Naive B cell (primary cell): ENCODE results near the gene CYS1. TPM values are rescaled to one million over a fixed set of nuclear protein-coding genes. Genes with fewer than 3 reads are reported as not detected.

Source experiments
- ATAC-seq, 2 donors: fragments of 150-1000 bp; cut with Tn5 transposase; 2 replicates each; pipeline ENCODE4 v1.10.0; 2021; ENCODE audit warnings: low read depth in 2 of 2, mild to moderate bottlenecking in 2 of 2, moderate library complexity in 2 of 2
- DNase-seq: peaks from one replicate; pipeline ENCODE4 v3.0.0; 2022
- H3K27ac Mint-ChIP-seq, 6 donors: one replicate each; pipeline ENCODE4 v1.8.0; 2020 to 2022; ENCODE audit warnings: mild to moderate bottlenecking in 6 of 6, mixed read lengths in 6 of 6, moderate library complexity in 5 of 6, inconsistent platforms in 2 of 6
- H3K27me3 Mint-ChIP-seq, 3 donors: one replicate each; pipeline ENCODE4 v1.8.0; 2021 to 2022; ENCODE audit warnings: mixed read lengths in 3 of 3, mild to moderate bottlenecking in 1 of 3
- H3K36me3 Mint-ChIP-seq, 2 donors: one replicate each; pipeline ENCODE4 v1.8.0; 2020 to 2022; ENCODE audit warnings: mixed read lengths in 2 of 2, inconsistent platforms in 1 of 2, mild to moderate bottlenecking in 1 of 2
- H3K4me1 Mint-ChIP-seq, 3 donors: one replicate each; pipeline ENCODE4 v1.8.0; 2020 to 2022; ENCODE audit warnings: mixed read lengths in 3 of 3, inconsistent platforms in 1 of 3, mild to moderate bottlenecking in 1 of 3, moderate library complexity in 1 of 3
- H3K4me3 Mint-ChIP-seq, 8 donors: one replicate each; pipeline ENCODE4 v1.8.0; 2020 to 2022; ENCODE audit warnings: mild to moderate bottlenecking in 8 of 8, mixed read lengths in 8 of 8, moderate library complexity in 8 of 8, inconsistent platforms in 2 of 8
- H3K9me3 Mint-ChIP-seq, 7 donors: one replicate each; pipeline ENCODE4 v1.8.0; 2020 to 2022; ENCODE audit warnings: mixed read lengths in 7 of 7, mild to moderate bottlenecking in 5 of 7, inconsistent platforms in 2 of 7, moderate library complexity in 1 of 7
- polyA plus RNA-seq, 6 donors: library from polyadenylated mRNA; unstranded; fragments of 300-500 nt; fragmentation: Illumina TruSeq; gene quantifications; one replicate each; pipeline ENCODE4 v1.2.3, GENCODE V29; 2021; ENCODE audit warnings: low read depth in 6 of 6

Gene CYS1
- polyA plus RNA-seq, 6 donors from 2014 or later, result not detected

DNA sequence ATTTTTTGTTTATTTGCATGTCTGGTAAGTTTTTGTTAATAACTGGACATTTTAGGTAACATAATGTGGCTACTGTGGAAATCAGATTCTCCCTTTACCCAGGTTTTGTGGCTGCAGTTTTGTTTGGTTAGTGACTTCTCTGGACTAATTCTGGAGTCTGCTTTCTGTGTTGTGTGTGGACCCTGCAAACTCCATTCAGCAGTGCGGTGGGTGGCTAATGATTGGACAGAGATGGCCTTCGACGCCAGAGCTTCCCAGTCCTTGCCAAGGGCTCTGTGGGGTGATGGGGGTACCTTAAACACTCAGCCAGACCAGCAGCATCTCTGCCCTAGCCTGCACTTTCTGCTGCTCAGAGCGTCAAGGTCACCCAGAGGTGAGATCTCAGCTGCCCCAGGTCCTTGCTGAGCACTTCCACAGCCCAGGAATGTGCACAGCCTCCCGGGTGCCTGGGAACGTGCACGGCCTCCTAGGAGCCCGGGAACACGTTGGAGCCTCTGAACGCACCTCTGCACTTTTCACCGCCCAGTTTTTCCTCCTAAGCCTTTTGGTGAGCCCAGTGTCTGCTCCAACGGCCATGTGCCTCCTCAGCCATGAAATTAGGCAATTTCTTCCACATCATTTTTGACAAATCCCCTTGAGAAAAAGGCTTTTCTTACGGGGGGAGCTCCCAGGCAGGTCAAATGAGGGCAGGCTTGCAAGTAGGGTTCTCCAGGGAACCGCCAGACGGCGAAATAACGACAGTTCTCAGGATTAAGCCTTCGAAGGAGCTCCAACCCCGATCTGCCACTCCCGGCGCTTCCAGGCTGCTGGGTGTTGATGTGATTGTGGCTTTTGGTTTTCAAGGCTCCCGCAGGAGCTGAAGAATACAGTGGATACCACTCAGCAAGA lies 72.0 kb downstream of the CYS1 start:
- no peak for DNase-seq
- Mint-ChIP-seq H3K4me3 (no peak overlapping the region), H3K4me1 (no peaks in the 10 kb centered on the region), H3K36me3 (no peaks in the 10 kb centered on the region), H3K27me3 (peaks cover 8 to 48% (median 15%) of the 10 kb centered on the region in 3 donors), H3K27ac (no peak overlapping the region), H3K9me3 (peaks cover 0 to 3% (median 0%) of the 10 kb centered on the region in 7 donors)
- no peak for ATAC-seq

- ATAC-seq (no peak), DNase-seq (no peak)
- Mint-ChIP-seq H3K27ac (no peak overlapping the region), H3K4me1 (no peaks in the 10 kb centered on the region), H3K4me3 (peak overlapping the region in 1 of 8 donors; percentile 34), H3K36me3 (no peaks in the 10 kb centered on the region), H3K9me3 (peaks cover 0 to 3% (median 0%) of the 10 kb centered on the region in 7 donors), H3K27me3 (peaks cover 8 to 48% (median 15%) of the 10 kb centered on the region in 3 donors)
These were observed 72.8 kb downstream of the CYS1 start for GRCh38 chr2:10007435-10007834.

Other genes with a start within 250 kb of the CYS1 start
- gene TAF1B, start 236.9 kb downstream of the CYS1 start, polyA plus RNA-seq, result 10 to 100 TPM in 1 of 6 donors, 1 to 10 TPM in 5; 3.4 to 16.5 (median 7.7) TPM
- under 1 TPM in 5 of 6 donors, not detected in 1; 0.09 to 0.89 (median 0.41) TPM for gene GRHL1, start 128.7 kb downstream of the CYS1 start, polyA plus RNA-seq
- gene KLF11, start 36.9 kb downstream of the CYS1 start, polyA plus RNA-seq, result 10 to 100 TPM; 13.8 to 34.0 (median 16.9) TPM
- under 1 TPM in 2 of 6 donors, not detected in 4; 0.15 to 0.24 TPM for gene RRM2, start 42.3 kb upstream of the CYS1 start, polyA plus RNA-seq
- gene HPCAL1, start 222.5 kb upstream of the CYS1 start, polyA plus RNA-seq, result 10 to 100 TPM; 49.1 to 92.1 (median 66.7) TPM